Stimulated activated naive CD8-positive, alpha-beta T cell treated with anti-CD3 and anti-CD28 coated beads, Interleukin-15, Interleukin-2, amounts not matched to agents 100 U/mL and 50 U/mL, for 24 hours (primary cell): ENCODE results near the gene GRK1.

ENCODE experiments used
- ATAC-seq: fragments of 150-1000 bp; cut with Tn5 transposase; one replicate; pipeline ENCODE4 v1.10.0; 2021
- DNase-seq: peaks from one replicate; pipeline ENCODE4 v3.0.0; 2021

GRK1 gene

DNA sequence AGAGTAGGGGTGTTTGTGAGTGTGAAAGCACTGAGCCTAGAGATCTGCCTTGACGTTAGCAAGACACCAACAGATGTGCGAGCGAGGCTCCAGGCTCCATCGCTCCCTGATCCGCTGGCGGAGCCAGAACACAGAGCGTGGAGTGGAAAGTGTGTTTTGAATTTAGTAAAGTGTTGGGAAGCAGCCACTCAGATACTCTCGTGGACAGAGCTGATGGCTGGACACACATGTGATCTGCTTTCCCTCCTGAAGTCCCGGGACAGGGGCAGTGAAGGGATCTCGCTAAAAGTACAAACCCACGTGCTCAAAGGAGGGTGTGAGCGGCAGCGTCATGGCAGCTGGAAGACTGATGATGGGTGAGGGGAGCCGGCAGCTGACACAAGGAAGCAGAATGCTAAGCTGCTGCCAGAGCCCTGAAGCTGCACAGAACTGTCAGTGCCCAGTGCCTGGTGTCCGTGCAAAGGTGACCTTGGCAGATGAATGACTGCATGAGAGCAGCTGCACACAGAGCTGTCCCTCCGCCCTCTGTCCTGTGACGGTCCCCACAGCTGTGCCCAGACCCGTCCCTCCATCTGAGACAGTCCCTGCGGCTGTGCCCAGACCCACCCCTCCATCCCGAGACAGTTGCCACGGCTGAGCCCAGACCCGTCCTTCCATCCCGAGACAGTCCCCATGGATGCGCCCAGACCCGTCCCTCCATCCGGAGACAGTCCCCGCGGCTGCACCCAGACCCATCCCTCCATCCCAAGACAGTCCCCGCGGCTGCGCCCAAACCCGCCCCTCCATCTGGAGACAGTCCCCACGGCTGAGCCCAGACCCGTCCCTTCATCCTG is 62.4 kb downstream of the GRK1 start:
- no peak for ATAC-seq
- DNase-seq: no peak

DNA sequence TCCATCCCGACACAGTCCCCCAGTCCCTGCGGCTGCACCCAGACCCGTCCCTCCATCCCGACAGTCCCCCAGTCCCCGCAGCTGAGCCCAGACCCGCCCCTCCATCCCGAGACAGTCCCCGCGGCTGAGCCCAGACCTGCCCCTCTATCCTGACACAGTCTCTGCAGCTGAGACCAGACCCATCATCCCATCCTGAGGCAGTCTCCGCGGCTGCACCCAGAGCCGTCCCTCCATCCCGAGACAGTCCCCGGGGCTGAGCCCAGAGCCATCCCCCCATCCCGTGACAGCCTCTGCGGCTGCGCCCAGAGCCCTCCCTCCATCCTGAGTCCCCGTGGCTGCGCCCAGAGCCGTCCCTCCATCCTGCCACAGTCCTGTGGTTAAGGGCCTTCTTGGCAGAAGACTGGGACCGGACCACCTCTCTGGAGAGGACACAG is 63.3 kb downstream of the GRK1 start:
- ATAC-seq (no peak), DNase-seq (no peak)

DNA sequence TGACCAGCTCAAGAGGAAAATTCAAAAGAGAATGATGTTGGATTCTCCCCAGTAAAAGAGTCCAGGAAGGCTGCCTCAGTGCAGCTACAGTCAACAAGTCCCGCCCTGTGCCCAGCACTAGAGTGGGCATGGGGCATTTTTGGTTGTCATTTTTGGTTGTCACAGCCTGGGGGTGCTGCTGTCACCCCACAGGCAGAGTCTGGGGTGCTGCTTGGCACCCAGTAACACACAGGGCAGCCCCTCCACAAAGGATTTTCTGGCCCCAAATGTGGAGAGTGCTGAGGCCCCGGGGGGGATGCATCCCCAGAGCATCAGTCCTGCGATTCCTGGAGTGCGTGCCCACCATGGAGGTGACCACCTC is 63.8 kb downstream of the GRK1 start:
- no peak for DNase-seq
- no peak for ATAC-seq

DNA sequence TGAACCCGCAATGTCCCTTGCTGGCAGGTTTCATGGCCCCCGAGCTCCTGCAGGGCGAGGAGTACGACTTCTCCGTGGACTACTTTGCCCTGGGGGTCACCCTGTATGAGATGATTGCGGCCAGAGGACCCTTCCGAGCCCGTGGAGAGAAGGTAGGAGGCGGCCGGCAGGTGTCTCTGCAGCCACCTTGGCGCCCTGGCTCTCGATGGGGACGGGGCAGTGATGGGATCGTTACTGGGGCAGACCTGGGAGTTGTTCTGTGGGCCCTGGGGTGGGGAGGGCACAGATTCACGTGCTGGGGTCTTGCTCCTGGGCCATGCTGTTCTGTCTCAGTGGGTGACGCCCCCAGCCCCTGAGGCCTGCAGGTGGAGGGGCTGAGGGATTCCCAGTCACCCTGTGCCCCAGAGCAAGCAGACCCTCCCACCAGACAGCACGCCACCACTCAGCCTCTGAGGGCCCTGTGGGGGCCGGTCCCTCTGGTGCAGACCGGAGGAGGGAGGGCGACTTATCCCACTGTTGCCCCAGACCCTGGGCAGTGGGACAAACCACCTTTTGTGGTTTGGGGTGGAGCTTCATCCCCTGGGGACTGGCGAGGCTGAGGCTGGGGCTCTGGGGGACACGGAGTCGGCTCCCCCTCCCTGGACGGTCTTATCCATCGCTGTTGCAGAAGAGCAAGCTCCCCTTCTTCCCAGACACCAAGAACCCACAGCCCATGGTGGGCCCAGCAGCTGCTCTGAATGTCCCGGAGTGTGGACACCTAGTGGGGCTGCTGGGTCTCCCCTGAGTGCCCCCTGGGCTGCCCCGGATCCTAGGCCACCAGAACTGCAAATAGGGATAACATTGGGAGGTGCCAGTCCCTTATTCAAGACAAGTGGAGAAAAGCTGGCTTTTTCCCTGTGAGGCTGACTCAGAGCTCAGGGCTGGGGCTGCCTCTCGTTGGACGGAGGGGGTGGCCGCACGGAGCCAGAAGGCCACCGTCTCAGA is 64.5 kb downstream of the GRK1 start:
- no peak for ATAC-seq
- no peak for DNase-seq

DNA sequence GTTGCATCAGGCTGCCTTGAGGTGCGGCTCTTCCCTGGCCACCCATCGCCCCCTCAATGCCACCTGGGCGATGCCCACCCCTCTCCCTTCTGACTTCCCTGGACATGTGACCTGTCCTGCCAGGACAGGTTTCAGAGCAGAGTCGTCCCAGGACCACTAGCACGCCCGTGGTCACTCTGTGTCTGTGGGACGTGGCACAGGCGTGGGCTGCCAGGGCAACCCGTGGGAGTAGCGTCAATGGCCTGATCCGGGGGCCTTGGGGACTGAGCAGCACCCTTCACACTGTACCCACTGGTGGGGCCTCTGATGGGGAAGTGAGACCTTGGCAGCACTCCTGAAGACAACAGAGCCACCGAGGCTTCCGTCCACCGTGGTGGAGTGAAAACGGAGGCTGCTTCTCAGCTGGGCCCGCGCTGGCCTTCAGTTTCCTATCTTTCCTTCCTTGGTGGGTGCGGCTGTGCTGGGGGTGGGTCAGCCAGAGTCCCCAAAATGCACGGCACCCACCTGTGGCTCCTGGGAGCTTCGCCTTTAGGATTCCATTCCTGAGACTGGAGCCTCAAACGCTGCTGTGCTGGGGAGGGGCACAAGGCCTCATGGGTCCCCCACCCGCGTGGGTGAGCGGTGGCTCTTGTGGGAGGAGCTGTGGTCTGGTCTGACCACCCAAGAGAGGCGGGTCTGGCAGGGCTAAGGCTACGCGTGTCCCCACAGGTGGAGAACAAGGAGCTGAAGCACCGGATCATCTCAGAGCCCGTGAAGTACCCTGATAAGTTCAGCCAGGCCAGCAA is 65.3 kb downstream of the GRK1 start:
- ATAC-seq: no peak

DNA sequence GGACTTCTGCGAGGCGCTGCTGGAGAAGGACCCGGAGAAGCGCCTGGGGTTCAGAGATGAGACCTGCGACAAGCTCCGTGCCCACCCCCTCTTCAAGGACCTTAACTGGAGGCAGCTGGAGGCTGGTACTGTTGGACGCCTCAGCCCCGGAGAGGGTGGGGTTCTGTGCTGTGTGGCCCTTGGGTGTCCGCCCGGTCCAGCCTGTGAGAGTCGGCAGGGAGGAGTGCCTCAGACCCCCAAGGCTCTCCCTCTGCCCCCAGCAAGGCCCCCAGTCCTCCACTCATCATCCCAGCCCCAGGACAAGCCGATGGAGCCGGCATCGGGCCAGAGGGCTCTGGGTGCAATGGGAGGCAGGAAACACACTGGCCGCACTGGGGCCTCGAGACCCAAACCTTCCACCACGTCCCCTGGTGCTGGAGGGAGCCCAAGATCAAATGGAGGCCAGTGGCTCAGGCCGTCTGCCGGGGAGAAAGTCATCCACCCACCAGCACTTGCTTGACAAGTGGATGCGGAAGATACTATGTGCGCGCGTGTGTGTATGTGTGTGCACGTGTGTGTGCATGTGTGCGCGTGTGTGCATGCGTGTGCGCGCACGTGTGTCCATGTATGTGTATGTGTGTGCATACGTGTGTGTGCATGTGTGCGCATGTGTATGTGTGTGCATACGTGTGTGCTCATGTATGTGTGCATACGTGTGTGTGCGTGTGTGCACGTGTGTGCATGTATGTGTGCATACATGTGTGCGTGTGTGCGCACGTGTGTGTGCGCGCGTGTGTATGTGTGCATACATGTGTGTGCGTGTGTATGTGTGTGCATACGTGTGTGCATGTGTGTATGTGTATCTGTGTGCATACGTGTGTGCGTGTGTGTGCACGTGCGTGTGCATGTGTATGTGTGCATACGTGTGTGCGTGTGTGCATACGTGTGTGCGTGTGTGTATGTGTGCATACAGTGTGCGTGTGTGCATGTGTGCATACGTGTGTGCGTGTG is 66.2 kb downstream of the GRK1 start:
- ATAC-seq: no peak
- no peak for DNase-seq

More for the DNA sequence above, 65.3 kb downstream of the GRK1 start:
- DNase-seq: no peak

DNA sequence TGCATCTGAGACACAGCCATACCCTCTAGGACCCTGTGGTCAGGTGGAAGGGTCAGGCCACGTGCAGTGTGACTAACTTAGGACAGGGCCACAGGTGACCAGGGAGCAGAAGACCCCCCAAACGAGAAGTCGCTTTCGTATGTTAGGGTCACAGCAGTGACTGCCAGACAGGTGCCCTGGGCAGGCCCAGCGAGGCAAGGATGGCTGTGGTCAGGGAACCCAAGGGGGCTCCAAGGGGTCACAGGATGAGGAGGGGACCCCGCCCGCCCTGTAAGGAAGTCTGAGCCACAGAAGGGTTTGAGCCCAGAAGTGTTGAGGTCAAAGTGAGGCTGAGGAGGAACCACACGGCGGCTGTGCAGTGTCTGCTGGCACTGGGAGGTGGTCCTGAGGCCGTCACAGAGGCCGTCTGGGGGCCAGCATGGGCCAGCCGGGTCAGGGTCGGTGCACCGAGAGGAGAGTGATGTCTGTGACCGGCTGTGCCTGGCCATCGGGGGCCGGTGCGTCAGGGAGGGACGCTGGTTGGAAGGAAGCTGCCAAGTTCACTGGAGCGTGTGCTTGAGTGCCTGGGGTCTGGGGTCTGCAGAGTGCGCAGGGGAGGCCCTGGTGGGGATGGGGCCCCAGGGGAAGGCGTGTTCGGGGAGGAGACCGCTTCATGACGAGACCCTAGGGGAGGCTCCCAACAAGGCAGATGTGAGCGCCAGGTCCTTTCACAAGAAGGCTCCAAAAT is 67.2 kb downstream of the GRK1 start:
- ATAC-seq (no peak), DNase-seq (no peak)

DNA sequence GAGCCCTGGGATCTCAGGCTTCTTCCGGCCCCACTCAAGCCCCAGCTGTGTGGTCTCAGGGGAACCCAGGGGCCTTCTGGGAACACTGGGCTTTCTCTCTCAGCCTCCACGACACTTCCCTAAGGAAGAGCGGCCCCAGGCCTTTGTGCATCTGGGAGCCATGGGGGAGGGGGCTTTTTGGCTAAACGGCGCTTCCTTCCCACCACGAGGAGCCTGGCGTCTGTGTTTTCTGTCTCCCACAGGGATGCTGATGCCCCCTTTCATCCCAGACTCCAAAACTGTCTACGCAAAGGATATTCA is 67.8 kb downstream of the GRK1 start:
- DNase-seq (no peak), ATAC-seq (no peak)

DNA sequence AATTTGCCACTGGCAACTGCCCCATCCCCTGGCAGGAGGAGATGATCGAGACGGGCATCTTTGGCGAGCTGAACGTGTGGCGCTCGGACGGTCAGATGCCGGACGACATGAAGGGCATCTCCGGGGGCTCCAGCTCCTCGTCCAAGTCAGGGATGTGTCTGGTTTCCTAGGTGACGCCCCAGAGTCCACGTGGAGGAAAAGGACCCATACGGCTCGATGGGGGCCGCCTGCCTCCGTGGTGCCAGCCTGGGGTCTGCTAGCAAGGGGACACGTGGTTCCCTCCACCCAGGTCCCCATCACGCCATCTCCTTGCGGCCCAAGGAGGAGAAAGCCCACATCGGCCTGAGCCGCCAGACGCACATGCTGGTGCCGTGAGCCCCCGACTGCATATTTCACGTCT is 68.2 kb downstream of the GRK1 start:
- DNase-seq: no peak
- no peak for ATAC-seq

DNA sequence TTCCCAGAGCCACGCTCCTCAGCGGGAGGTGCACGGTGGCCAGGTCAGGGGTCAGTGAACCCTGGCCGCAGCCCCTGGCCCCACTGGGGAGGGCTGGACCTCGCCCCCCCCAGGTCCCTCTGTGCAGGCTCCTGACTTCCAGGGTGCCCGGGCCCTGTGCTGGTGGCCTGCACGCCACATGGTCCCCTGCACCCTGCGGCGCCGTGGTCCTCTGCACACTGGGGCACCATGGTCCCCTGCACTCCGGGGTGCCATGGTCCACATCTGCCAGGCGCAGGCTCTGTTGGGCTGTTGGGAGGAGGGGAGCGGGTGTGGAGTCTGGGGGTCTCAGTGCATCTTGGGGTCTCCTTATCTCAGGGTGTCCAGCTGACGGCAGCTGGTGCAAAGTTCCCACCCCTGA is 68.7 kb downstream of the GRK1 start:
- DNase-seq: no peak
- ATAC-seq: no peak

DNA sequence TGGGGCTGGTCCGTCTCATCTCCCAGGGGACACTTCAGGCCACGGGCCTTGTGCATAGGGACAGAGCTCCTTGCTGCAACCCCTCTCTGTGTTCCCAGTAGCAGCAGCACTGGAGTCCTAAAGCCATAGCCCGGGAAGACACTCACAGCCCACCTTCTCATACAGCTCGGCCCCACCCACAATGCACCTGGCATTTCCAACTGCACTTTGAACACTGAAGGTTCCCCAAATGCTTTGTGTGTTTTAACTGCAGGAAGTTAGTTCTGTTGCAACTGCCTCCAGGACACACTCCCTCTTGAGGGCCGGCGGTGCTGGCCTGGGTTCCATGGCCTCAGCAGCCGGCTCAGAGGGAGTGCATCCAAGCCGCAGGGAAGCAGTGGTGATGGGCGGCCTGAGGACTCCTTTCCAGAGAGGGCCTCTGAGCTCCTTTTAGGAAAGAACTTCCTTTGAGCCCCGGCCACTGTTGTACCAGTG is 69.3 kb downstream of the GRK1 start:
- no peak for DNase-seq
- ATAC-seq: no peak

DNA sequence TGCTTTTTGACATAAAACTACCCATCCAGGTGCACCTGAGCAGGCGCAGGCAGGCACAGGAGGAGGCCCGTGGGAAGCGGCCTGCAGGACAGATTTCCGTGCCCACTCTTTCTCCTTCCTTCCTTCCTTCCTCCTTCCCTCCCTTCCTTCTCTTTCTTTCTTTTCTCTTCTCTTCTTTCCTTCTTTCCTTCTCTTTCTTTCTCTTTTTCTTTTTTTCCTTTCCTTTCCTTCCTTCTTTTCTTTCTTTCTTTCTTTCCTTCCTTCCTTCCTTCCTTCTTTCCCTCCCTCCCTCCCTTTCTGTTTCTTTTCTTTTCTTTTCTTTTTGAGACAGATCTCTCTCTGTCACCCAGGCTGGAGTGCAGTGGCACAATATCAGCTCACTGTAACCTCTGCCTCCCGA is 70.8 kb downstream of the GRK1 start:
- DNase-seq (no peak), ATAC-seq (no peak)

DNA sequence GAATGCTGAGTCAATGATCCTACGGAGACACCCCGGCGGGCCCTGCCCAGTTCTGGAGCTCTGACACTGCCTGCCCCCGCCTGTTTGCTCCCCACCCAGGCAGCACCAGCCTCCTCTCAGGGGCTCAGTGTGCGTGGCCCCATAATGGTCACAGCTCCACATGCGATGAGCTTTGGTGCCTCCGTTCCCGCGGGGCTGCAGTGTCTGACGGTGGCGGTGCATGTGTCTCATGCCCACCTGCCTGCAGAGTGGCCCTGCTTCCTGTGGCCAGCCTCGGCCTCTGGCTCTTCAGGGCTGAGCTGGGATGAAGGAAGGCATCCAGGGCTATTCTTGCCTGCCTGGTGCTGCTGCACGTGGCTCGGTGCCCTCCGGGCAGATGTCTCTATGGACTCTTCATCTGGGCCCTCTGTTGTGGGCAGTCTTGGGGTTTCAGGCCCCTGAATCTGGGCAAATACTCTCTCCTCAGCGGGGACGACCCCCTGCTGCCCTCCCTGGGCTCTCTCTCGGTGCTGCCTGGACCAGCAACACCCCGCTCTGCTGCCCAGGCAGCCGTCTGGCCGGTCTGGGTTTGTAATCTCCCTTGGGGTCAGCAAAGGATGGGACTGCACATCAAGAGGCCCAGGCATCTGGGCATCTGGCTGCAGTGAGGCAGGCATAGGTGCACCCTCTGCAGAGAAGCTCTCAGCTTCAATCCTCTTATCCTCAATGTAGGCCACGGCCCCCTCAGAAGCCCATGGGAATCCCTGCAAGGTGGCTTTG is 72.7 kb downstream of the GRK1 start:
- DNase-seq (no peak), ATAC-seq (no peak)

DNA sequence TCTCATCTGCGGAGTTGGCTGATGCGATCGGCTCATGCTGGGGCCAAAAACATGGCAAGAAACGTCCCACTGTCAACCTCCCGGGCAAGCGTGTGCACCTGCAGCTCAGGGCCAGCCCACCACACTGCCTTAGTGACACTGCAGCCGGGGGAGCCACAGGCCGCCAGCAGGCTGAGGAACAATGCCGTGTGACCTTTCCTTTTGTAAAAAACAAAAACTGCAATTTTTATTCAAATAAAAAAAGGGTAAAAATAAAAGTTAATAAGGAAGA is 73.2 kb downstream of the GRK1 start:
- DNase-seq (no peak), ATAC-seq (no peak)

DNA sequence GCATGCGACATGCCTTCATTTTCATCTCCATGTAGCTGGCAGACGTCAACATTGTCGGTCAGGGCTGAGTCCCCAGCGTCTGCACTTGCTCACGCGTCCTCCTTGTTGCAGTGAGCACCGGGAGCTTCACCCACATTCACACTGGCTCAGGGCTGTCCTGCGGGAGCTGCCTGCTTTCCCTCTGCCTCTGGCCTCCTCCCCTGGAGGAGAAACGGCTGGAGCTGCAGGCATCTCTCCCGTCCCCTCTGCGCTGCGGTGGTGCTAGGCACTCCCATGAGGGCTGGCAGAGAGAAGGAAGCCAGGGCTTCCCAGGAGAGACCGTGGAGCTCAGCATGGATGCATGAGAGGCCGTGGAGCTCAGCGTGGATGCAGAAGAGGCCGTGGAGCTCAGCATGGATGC is 73.6 kb downstream of the GRK1 start:
- DNase-seq: no peak
- ATAC-seq: no peak

DNA sequence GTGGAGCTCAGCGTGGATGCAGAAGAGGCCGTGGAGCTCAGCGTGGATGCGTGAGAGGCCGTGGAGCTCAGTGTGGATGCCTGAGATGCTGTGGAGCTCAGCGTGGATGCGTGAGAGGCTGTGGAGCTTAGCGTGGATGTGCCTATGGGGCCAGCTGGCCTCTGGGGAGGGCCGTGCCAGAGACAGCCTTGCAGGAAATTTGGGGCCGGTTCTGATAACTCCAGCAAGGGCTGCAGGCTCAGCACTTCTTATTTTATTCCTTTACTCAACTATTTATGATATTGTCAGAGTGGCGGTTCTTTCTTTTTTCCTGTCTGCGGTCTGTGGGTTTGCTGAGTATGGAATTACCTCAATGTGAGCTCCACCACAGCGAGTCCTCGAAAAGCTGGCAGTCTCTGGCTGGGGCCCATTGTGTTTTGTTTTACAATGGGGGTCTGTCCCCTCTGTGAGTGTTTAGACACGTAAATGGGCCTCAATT is 74.2 kb downstream of the GRK1 start:
- DNase-seq: no peak
- no peak for ATAC-seq

DNA sequence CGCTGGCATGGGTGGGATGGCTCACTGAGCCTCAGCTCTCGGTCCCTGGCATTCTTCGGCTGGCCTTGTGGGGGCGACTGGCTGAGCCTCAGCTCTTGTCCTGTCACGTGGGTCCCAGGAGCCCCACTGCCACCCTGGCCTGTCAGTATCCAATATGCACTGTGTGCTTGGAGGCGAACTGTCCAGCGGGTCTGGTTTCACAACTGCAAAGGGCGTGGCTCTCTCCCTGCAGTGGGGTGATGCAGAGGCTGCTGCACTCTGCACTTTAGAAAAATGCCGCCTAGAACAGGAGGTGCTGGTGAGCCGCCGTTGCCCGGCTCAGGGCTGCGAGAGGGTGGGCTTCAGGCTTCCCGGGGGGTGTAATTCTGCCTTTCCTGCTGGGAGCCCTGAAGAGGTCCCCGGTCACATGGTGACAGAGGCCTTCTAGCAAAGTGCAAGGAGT is 75.0 kb downstream of the GRK1 start:
- DNase-seq (peak; percentile 35), ATAC-seq (peak; percentile 68)

DNA sequence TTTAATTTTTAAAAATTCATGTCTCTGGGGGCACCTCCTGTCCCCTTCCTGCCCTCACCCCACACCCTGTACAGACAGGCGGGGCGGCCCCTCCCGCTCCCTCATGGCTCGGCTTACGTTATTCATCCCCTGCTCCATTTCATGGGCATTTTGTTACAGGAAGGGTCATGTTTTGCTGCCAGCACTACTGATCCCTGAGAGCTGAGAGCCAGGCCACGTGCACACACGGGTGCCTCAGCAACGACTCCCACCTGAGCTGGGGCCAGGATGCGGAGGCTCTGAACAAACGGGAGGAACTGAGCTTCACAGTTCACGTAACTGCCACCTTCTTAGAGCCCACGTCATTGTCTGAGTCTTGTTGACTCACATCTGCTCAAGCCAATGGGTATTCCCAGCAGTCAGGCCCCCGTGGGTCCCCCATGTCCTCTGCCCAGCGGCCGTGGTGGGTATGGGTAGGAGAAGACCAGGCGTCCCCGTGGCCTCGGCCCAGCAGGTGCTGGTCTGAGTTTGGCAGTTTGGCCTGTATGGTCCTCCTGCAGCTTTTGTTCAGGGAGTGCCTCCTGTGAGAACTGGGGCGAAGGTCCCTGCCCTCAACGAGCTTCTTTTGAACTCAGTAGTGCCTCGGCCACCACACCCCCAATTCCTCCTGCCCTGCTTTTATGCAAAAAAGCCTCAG is 75.6 kb downstream of the GRK1 start:
- DNase-seq: no peak
- no peak for ATAC-seq
